DOHH2 (cell line): ENCODE data around the gene PPM1H.

Experiments used
- H3F3A ChIP-seq: fragments of 200-600 bp; sonication (generic), shearing (Covaris generic); 2 replicates; pipeline ENCODE4 v1.6.0; 2016; ENCODE audit warnings: antibody characterized with exemption, mild to moderate bottlenecking; ENCODE audit not compliant: control insufficient read depth, insufficient read depth
- H3K27ac ChIP-seq: fragments of 200-600 bp; sonication (generic); 2 replicates; pipeline ENCODE4 v1.5.1; 2014; ENCODE audit warnings: low read depth, mild to moderate bottlenecking, low read length, moderate library complexity
- H3K27me3 ChIP-seq: fragments of 200-600 bp; sonication (generic); 2 replicates; pipeline ENCODE4 v1.6.1; 2014; ENCODE audit warnings: mild to moderate bottlenecking, low read length, mixed read lengths; ENCODE audit not compliant: control insufficient read depth
- H3K36me3 ChIP-seq: fragments of 200-600 bp; sonication (generic); 2 replicates; pipeline ENCODE4 v1.6.1; 2014; ENCODE audit warnings: mild to moderate bottlenecking, low read length, moderate library complexity, mixed read lengths; ENCODE audit not compliant: control insufficient read depth
- H3K4me1 ChIP-seq: fragments of 200-600 bp; sonication (generic); 2 replicates; pipeline ENCODE4 v1.6.1; 2014; ENCODE audit warnings: mild to moderate bottlenecking, low read length, mixed read lengths; ENCODE audit not compliant: control insufficient read depth
- H3K4me2 ChIP-seq: fragments of 200-600 bp; sonication (generic); 2 replicates; pipeline ENCODE4 v1.6.0; 2014; ENCODE audit warnings: mild to moderate bottlenecking, low read length, moderate library complexity
- H3K4me3 ChIP-seq: fragments of 200-600 bp; sonication (generic); 2 replicates; pipeline ENCODE4 v1.5.1; 2014; ENCODE audit warnings: mild to moderate bottlenecking, low read length, mixed read lengths
- H3K79me2 ChIP-seq: fragments of 200-600 bp; sonication (generic); 2 replicates; pipeline ENCODE4 v1.6.1; 2014; ENCODE audit warnings: mild to moderate bottlenecking, low read length, mixed read lengths; ENCODE audit not compliant: control insufficient read depth
- H3K9me2 ChIP-seq: fragments of 200-600 bp; sonication (generic); replicated peaks from 2 replicates; pipeline ENCODE4 v1.6.1; 2014; ENCODE audit warnings: mild to moderate bottlenecking, low read length, mixed read lengths; ENCODE audit not compliant: control insufficient read depth
- H3K9me3 ChIP-seq: fragments of 200-600 bp; sonication (generic); 2 replicates; pipeline ENCODE4 v1.6.1; 2014; ENCODE audit warnings: antibody characterized with exemption, low read length, mixed read lengths; ENCODE audit not compliant: control insufficient read depth, insufficient read depth
- H4K20me1 ChIP-seq: fragments of 200-600 bp; sonication (generic); 2 replicates; pipeline ENCODE4 v1.6.0; 2014; ENCODE audit warnings: low read depth, mild to moderate bottlenecking, antibody characterized with exemption, low read length, moderate library complexity; ENCODE audit not compliant: control insufficient read depth, insufficient read depth
- EZH2phosphoT487 ChIP-seq: fragments of 200-600 bp; sonication (generic); IDR thresholded peaks from 2 replicates; pipeline ENCODE4 v1.6.1; 2017; ENCODE audit warnings: borderline replicate concordance, mild to moderate bottlenecking, antibody characterized with exemption, low read length, moderate library complexity, mixed read lengths
- TF ChIP-seq, protein P1 (sequence below): fragments of 200-600 bp; sonication (generic); IDR thresholded peaks from one replicate; pipeline ENCODE4 v1.5.1; 2014; ENCODE audit warnings: antibody characterized with exemption, mild to moderate bottlenecking, low read depth, low read length; ENCODE audit not compliant: poor library complexity, severe bottlenecking

The PPM1H gene

DNA sequence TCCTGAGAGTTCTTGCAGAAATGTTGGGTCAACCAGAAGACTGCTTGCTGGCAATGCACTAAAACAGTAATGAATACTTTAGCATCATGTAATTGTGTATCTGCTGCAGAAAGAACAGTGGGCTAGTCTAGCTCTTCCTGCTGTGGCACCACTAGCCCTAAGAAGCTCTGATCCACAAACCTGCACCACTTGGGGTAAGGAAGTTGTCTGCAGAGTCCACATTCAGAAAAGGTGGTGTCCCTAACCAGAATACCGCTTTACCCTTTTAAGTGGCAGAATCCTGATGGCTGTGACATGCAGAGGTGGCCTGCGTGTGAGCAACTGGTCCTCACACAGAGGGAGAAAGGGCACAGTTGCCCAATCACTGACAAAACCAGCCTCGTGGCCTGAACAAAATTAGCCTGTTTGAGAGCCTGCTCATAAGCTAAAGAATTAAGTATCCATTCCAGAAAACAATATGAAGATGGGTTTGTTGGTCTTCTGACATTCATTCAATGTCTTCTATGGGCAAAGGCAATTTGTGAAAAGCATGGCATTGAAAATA is 165.8 kb downstream of the PPM1H start:
- no peaks in the 10 kb centered on the region for H3K4me1 ChIP-seq
- H3K36me3 ChIP-seq = no peaks in the 10 kb centered on the region
- no peak overlapping the region for H3K27ac ChIP-seq
- no peaks in the 10 kb centered on the region for H3F3A ChIP-seq
- no peaks in the 10 kb centered on the region for H3K79me2 ChIP-seq
- no peaks in the 10 kb centered on the region for H3K9me3 ChIP-seq
- no peaks in the 10 kb centered on the region for H3K9me2 ChIP-seq
- no peaks in the 10 kb centered on the region for H3K27me3 ChIP-seq
- TF ChIP-seq EZH2phosphoT487 = no peak
- TF ChIP-seq, protein P1, sequence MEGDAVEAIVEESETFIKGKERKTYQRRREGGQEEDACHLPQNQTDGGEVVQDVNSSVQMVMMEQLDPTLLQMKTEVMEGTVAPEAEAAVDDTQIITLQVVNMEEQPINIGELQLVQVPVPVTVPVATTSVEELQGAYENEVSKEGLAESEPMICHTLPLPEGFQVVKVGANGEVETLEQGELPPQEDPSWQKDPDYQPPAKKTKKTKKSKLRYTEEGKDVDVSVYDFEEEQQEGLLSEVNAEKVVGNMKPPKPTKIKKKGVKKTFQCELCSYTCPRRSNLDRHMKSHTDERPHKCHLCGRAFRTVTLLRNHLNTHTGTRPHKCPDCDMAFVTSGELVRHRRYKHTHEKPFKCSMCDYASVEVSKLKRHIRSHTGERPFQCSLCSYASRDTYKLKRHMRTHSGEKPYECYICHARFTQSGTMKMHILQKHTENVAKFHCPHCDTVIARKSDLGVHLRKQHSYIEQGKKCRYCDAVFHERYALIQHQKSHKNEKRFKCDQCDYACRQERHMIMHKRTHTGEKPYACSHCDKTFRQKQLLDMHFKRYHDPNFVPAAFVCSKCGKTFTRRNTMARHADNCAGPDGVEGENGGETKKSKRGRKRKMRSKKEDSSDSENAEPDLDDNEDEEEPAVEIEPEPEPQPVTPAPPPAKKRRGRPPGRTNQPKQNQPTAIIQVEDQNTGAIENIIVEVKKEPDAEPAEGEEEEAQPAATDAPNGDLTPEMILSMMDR = no peak
- no peaks in the 10 kb centered on the region for H4K20me1 ChIP-seq
- H3K4me2 ChIP-seq = no peak overlapping the region
- H3K4me3 ChIP-seq = no peak overlapping the region

DNA sequence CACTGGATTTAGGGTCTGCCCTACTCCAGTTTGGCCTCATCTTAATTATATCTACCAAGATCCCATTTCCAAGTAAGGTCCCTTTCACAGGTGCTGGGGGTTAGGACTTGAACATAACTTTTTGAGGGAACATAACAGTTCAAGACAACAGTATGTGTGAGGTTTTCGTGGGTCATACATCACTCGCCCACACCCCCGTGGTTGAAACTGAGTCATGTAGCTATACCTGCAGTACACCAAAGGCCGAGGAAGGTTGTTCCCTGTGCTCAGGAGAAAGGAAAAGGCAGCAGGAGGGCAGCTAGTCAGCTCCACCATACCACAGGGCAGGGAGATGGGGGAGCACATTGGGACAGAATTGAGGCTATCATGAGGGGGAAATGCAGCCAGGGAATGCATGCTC is 167.0 kb downstream of the PPM1H start:
- H3K27me3 ChIP-seq = no peaks in the 10 kb centered on the region
- no peaks in the 10 kb centered on the region for H4K20me1 ChIP-seq
- no peaks in the 10 kb centered on the region for H3K9me3 ChIP-seq
- H3K36me3 ChIP-seq = no peaks in the 10 kb centered on the region
- H3K27ac ChIP-seq = no peak overlapping the region
- H3K4me1 ChIP-seq = no peaks in the 10 kb centered on the region
- H3K4me3 ChIP-seq = no peak overlapping the region
- H3K79me2 ChIP-seq = no peaks in the 10 kb centered on the region
- H3K4me2 ChIP-seq = no peak overlapping the region
- H3K9me2 ChIP-seq = no peaks in the 10 kb centered on the region
- TF ChIP-seq, protein P1 = no peak
- TF ChIP-seq EZH2phosphoT487 = no peak
- no peaks in the 10 kb centered on the region for H3F3A ChIP-seq

DNA sequence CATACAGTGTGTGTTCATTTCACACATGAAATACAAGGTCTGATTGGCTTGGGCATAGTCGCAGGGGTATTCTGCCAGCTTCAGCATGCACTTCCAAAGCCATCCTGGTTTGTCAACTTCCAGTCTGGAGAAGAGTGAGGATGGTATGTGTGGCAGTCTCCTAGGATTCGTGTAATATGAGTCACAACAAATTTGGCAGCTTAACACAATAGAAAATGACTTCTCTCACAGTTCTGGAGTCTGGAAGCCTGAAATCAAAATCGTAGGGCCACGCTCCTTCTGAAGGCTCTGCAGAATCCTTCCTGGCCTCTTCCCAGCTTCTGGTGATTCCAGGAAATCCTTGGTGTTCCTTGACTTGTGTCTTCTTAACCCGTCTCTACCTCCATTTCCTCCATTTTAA is 167.5 kb downstream of the PPM1H start:
- H3K27ac ChIP-seq = no peak overlapping the region
- no peak overlapping the region for H3K4me3 ChIP-seq
- no peaks in the 10 kb centered on the region for H3K36me3 ChIP-seq
- no peak overlapping the region for H3K4me2 ChIP-seq
- no peaks in the 10 kb centered on the region for H3K9me3 ChIP-seq
- no peaks in the 10 kb centered on the region for H3F3A ChIP-seq
- no peaks in the 10 kb centered on the region for H3K9me2 ChIP-seq
- H4K20me1 ChIP-seq = no peaks in the 10 kb centered on the region
- H3K4me1 ChIP-seq = no peaks in the 10 kb centered on the region
- TF ChIP-seq EZH2phosphoT487 = no peak
- TF ChIP-seq, protein P1 = no peak
- H3K79me2 ChIP-seq = no peaks in the 10 kb centered on the region
- H3K27me3 ChIP-seq = no peaks in the 10 kb centered on the region

DNA sequence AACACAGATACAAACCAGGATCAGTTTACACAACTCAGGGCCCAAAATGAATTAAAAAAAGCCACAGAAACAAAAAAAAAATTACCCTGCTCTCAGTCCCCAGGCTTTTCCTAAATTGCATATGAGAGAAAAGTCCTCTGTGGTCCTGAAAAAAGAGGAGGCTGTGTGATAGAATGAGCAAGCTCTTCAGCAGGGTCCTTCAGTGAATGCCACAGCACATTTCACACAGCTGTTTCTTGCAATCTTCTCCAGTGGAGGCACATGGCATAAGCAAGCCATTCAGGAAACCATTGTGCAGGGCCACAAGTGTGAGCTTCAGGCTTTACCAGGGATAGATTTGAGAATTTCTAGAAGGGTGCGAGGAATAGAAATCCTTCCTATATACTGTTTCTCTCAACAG is 168.5 kb downstream of the PPM1H start:
- Histone ChIP-seq H3K27ac (no peak overlapping the region), H3K4me3 (no peak overlapping the region), H3K4me2 (no peak overlapping the region), H3K36me3 (no peaks in the 10 kb centered on the region), H3K79me2 (no peaks in the 10 kb centered on the region), H3K9me3 (no peaks in the 10 kb centered on the region), H4K20me1 (no peaks in the 10 kb centered on the region), H3F3A (no peaks in the 10 kb centered on the region), H3K27me3 (no peaks in the 10 kb centered on the region), H3K9me2 (no peaks in the 10 kb centered on the region), H3K4me1 (no peaks in the 10 kb centered on the region)
- no peak for TF ChIP-seq EZH2phosphoT487
- TF ChIP-seq, protein P1 = no peak
